IMR-90 (cell line): ENCODE measurements around the gene KDM4B. TPM values are rescaled to one million over a fixed set of nuclear protein-coding genes. Genes with fewer than 3 reads are reported as not detected.

Experiments
- ATAC-seq: fragments of 200-7000 bp; cut with Tn5 transposase; 2 replicates; pipeline ENCODE4 v1.9.1; 2020; ENCODE audit warnings: low read depth, mild to moderate bottlenecking, moderate library complexity
- BruUV-seq: library from RNA; stranded (reverse); fragments of 400-500 nt; replicated peaks from 2 replicates; lab custom pipeline; 2021; lab: Mats Ljungman, UMichigan
- CTCF ChIA-PET: fragments of 300-600 bp; formaldehyde crosslinking; extraction: SDS; loops from one replicate; lab custom pipeline; 2021; ENCODE audit warnings: antibody characterized with exemption; lab: Yijun Ruan, JAX
- POLR2A ChIA-PET: fragments of 300-600 bp; sonication (Branson Sonifier 250); formaldehyde crosslinking; loops from one replicate; lab custom pipeline; 2022; ENCODE audit warnings: antibody characterized with exemption; ENCODE audit not compliant: unreplicated experiment; lab: Charles Lee
- DNase-seq: peaks from one replicate; pipeline ENCODE4 v3.0.0; 2013
- H2AFZ ChIP-seq: replicated peaks from 2 replicates; pipeline ENCODE3; 2013; ENCODE audit warnings: low read length, mild to moderate bottlenecking; ENCODE audit not compliant: poor library complexity
- H2AK5ac ChIP-seq: 2 replicates; pipeline ENCODE4 v1.6.1; 2013; ENCODE audit warnings: low read depth, low read length, inconsistent platforms
- H2AK9ac ChIP-seq: replicated peaks from 2 replicates; pipeline ENCODE3; 2013; ENCODE audit warnings: mild to moderate bottlenecking, low read depth, low read length, moderate library complexity; ENCODE audit not compliant: poor library complexity
- H2BK120ac ChIP-seq: 2 replicates; pipeline ENCODE4 v1.6.1; 2013; ENCODE audit warnings: low read depth, low read length, inconsistent platforms
- H2BK15ac ChIP-seq: 3 replicates; pipeline ENCODE4 v1.6.1; 2013; ENCODE audit warnings: low read depth, low read length, inconsistent platforms
- H2BK20ac ChIP-seq: 2 replicates; pipeline ENCODE4 v1.6.1; 2013; ENCODE audit warnings: low read depth, mild to moderate bottlenecking, inconsistent platforms, low read length, moderate library complexity
- H2BK5ac ChIP-seq: 2 replicates; pipeline ENCODE4 v1.6.1; 2013; ENCODE audit warnings: mild to moderate bottlenecking, low read depth, low read length, inconsistent platforms; ENCODE audit not compliant: poor library complexity, severe bottlenecking
- H3K14ac ChIP-seq: replicated peaks from 2 replicates; pipeline ENCODE4 v1.6.1; 2013; ENCODE audit warnings: low read depth, low read length, inconsistent platforms
- H3K18ac ChIP-seq: 2 replicates; pipeline ENCODE4 v1.6.1; 2013; ENCODE audit warnings: low read depth, low read length, control low read depth
- H3K23ac ChIP-seq: 2 replicates; pipeline ENCODE4 v1.6.1; 2013; ENCODE audit warnings: low read depth, low read length, inconsistent platforms
- H3K27ac ChIP-seq: 2 replicates; pipeline ENCODE4 v1.5.1; 2013; ENCODE audit warnings: mild to moderate bottlenecking, control low read depth, low read length; ENCODE audit not compliant: insufficient read depth
- H3K27me3 ChIP-seq: 2 replicates; pipeline ENCODE4 v1.6.1; 2013; ENCODE audit warnings: low read length; ENCODE audit not compliant: control insufficient read depth, insufficient read depth
- H3K36me3 ChIP-seq: 2 replicates; pipeline ENCODE4 v1.6.1; 2013; ENCODE audit warnings: low read length, mixed read lengths; ENCODE audit not compliant: control insufficient read depth, insufficient read depth
- H3K4ac ChIP-seq: 2 replicates; pipeline ENCODE4 v1.6.1; 2013; ENCODE audit warnings: low read depth, low read length, inconsistent platforms
- H3K4me1 ChIP-seq: 2 replicates; pipeline ENCODE4 v1.6.1; 2013; ENCODE audit warnings: low read length, mixed read lengths; ENCODE audit not compliant: control insufficient read depth, insufficient read depth
- H3K4me2 ChIP-seq: 2 replicates; pipeline ENCODE4 v1.6.1; 2013; ENCODE audit warnings: low read depth, mild to moderate bottlenecking, control low read depth, low read length, moderate library complexity
- H3K4me3 ChIP-seq: 2 replicates; pipeline ENCODE4 v1.5.1; 2013; ENCODE audit warnings: low read depth, mild to moderate bottlenecking, control low read depth, low read length, moderate library complexity; ENCODE audit not compliant: insufficient read depth
- H3K56ac ChIP-seq: 2 replicates; pipeline ENCODE4 v1.6.1; 2013; ENCODE audit warnings: low read length, inconsistent platforms; ENCODE audit not compliant: insufficient read depth; ENCODE audit errors: extremely low read depth
- H3K79me1 ChIP-seq, 2 experiments: 2 replicates each; pipeline ENCODE4 v1.6.1; 2013; ENCODE audit warnings: low read length in 2 of 2, inconsistent platforms in 1 of 2, low read depth in 1 of 2
- H3K9ac ChIP-seq: 2 replicates; pipeline ENCODE4 v1.6.1; 2013; ENCODE audit warnings: low read depth, low read length, control low read depth
- H3K9me1 ChIP-seq: 2 replicates; pipeline ENCODE4 v1.6.1; 2013; ENCODE audit warnings: low read length, inconsistent platforms; ENCODE audit not compliant: insufficient read depth
- H3K9me3 ChIP-seq: 2 replicates; pipeline ENCODE4 v1.6.1; 2013; ENCODE audit warnings: low read length; ENCODE audit not compliant: control insufficient read depth, insufficient read depth
- H4K20me1 ChIP-seq: 2 replicates; pipeline ENCODE4 v1.6.1; 2013; ENCODE audit warnings: low read length, inconsistent platforms; ENCODE audit not compliant: insufficient read depth
- H4K5ac ChIP-seq: 2 replicates; pipeline ENCODE4 v1.6.1; 2013; ENCODE audit warnings: mild to moderate bottlenecking, low read depth, low read length, control low read depth
- H4K8ac ChIP-seq, 2 experiments: 2 replicates each; pipeline ENCODE4 v1.6.1; 2013; ENCODE audit warnings: low read depth in 2 of 2, low read length in 2 of 2, control low read depth in 1 of 2, inconsistent platforms in 1 of 2
- H4K91ac ChIP-seq: 2 replicates; pipeline ENCODE4 v1.6.1; 2013; ENCODE audit warnings: low read depth, low read length, inconsistent platforms; ENCODE audit not compliant: insufficient read depth
- ELK1 ChIP-seq: fragments of 150-350 bp; IDR thresholded peaks from 2 replicates; pipeline ENCODE4 v1.6.1; 2016; ENCODE audit warnings: low read depth, mild to moderate bottlenecking, low read length, moderate library complexity, borderline replicate concordance
- NFE2L2 ChIP-seq: fragments of 150-350 bp; IDR thresholded peaks from 2 replicates; pipeline ENCODE4 v1.6.1; 2016; ENCODE audit warnings: low read depth, mild to moderate bottlenecking, low read length
- POLR2A ChIP-seq: IDR thresholded peaks from 2 replicates; pipeline ENCODE4 v1.6.1; 2012; ENCODE audit warnings: mild to moderate bottlenecking, low read depth, low read length
- WGBS, 2 experiments: methylation state at CpG; one replicate each; pipeline versions ENCODE4 v1.1.5 to v1.1.7; 2013; ENCODE audit warnings: missing lambda C conversion rate in 2 of 2; ENCODE audit not compliant: insufficient read length in 1 of 2; ENCODE audit errors: extremely low coverage in 2 of 2; 5-methylcytosine and 5-hydroxymethylcytosine counted together
- dilution Hi-C: fragments of 300-500 bp; cut with HindIII; formaldehyde crosslinking; loops from one replicate; pipeline ENCODE4 v1.14.3; 2018; ENCODE audit warnings: low sequenced_read_pairs; ENCODE audit not compliant: unreplicated experiment
- in situ Hi-C: fragments of 300-500 bp; cut with MboI; formaldehyde crosslinking; loops from 3 replicates; pipeline ENCODE4 v1.14.3; 2019; ENCODE audit warnings: low sequenced_read_pairs, inconsistent platforms, mixed read lengths
- intact Hi-C: fragments of 100-400 bp; cut with micrococcal nuclease; formaldehyde crosslinking; loops from 2 replicates; pipeline ENCODE4 v1.10.0; 2022
- polyA plus RNA-seq, 3 experiments: library from polyadenylated mRNA; depleted of rRNA; stranded (reverse); fragments of >200 nt; gene quantifications; 2 replicates each; pipeline ENCODE4 v1.2.3, GENCODE V29; 2012; ENCODE audit warnings: low replicate concordance in 1 of 3
- total RNA-seq: library from RNA; depleted of rRNA; stranded (reverse); fragments of >200 nt; gene quantifications from 2 replicates; pipeline ENCODE4 v1.2.3, GENCODE V29; 2012

Gene KDM4B
- total and polyA plus RNA-seq, 2 of the 4 experiments (the other 2 are of a cell fraction): 5.0 to 17.9 TPM

- Histone ChIP-seq H4K20me1 (no peaks in the 10 kb centered on the region), H3K18ac (no peak overlapping the region), H3K14ac (no peak overlapping the region), H3K27me3 (no peaks in the 10 kb centered on the region; the same call in 1 of the 2 replicates), H3K23ac (no peak overlapping the region), H3K4me1 (peaks cover 2% of the 10 kb centered on the region; the same call in 1 of the 2 replicates), H2BK15ac (no peak overlapping the region), H3K27ac (no peak overlapping the region), H2AK5ac (no peak overlapping the region), H3K4ac (no peak overlapping the region), H2BK5ac (no peak overlapping the region), H3K4me2 (no peak overlapping the region), H3K9ac (no peak overlapping the region), H2BK20ac (no peak overlapping the region), H4K91ac (no peak overlapping the region), H2AFZ (no peak overlapping the region), H4K5ac (no peak overlapping the region), H3K79me1 (no peaks in the 10 kb centered on the region), H2AK9ac (no peak overlapping the region), H3K36me3 (no peaks in the 10 kb centered on the region), H3K56ac (no peak overlapping the region), H3K4me3 (no peak overlapping the region), H3K9me3 (no peaks in the 10 kb centered on the region), H4K8ac (no peak overlapping the region), H3K9me1 (no peaks in the 10 kb centered on the region), H2BK120ac (no peak overlapping the region)
- WGBS, 2 experiments: 100% methylated on average over 1 of the region's 3 CpGs; no CpG with 5 or more reads in 1 of the 2 experiments
- CTCF ChIA-PET: no interaction called here
- no TSS peak for BruUV-seq
- TF ChIP-seq POLR2A (no peak), NFE2L2 (no peak), ELK1 (no peak)
- POLR2A ChIA-PET: no interaction called here
- dilution Hi-C loops: no loop called here
- no peak for ATAC-seq
- in situ Hi-C loops: no loop called here
- no peak for DNase-seq
- intact Hi-C loops: no loop called here
These were observed 214.7 kb downstream of the KDM4B start for GRCh38 chr19:5183616-5184015.
